A549 (cell line): ENCODE data around the gene FGR. TPM values are rescaled to one million over a fixed set of nuclear protein-coding genes. Genes with fewer than 3 reads are reported as not detected.

ENCODE experiments used
- ATAC-seq, 2 experiments: fragments of 200-7000 bp in 1 of 2; fragments of >200 bp in 1 of 2; cut with Nextera tagmentation in 1 of 2; cut with Tn5 transposase in 1 of 2; 3 replicates each; pipeline versions ENCODE4 v1.8.0 to v1.9.1; 2018 to 2020; ENCODE audit warnings: mild to moderate bottlenecking in 1 of 2, moderate library complexity in 1 of 2
- CTCF ChIA-PET: fragments of 300-600 bp; sonication (Branson Sonifier 250); formaldehyde crosslinking; extraction: SDS; loops from one replicate; lab custom pipeline; 2021; ENCODE audit warnings: antibody characterized with exemption, inconsistent platforms; lab: Yijun Ruan, JAX
- POLR2A ChIA-PET: fragments of 350-600 bp; formaldehyde crosslinking; extraction: SDS; loops from one replicate; lab custom pipeline; 2021; ENCODE audit warnings: antibody characterized with exemption, inconsistent platforms; lab: Yijun Ruan, JAX
- DNase-seq, 2 experiments: peaks; one replicate each; pipeline versions ENCODE4 v3.0.0 to v3.0.0-alpha.2; 2011 to 2016; ENCODE audit warnings: low read depth in 1 of 2, low spot score in 1 of 2
- FAIRE-seq: peaks from 2 replicates; lab custom pipeline; 2011; peaks lifted over from hg19 to GRCh38; lab: Jason Lieb, UNC
- H3K27ac ChIP-seq, 2 experiments: fragments of >200 bp; sonication (Bioruptor Twin); formaldehyde crosslinking; 3 replicates each; pipeline ENCODE4 v1.5.1; 2016 to 2017
- H3K4me1 ChIP-seq: fragments of >200 bp; sonication (Bioruptor Twin); formaldehyde crosslinking; 3 replicates; pipeline ENCODE4 v1.6.1; 2016
- H3K4me2 ChIP-seq: fragments of >200 bp; sonication (Bioruptor Twin); formaldehyde crosslinking; 3 replicates; pipeline ENCODE4 v1.6.1; 2016
- H3K4me3 ChIP-seq: fragments of >200 bp; sonication (Bioruptor Twin); formaldehyde crosslinking; 3 replicates; pipeline ENCODE4 v1.5.1; 2016
- H3K9me3 ChIP-seq: fragments of >200 bp; sonication (Bioruptor Twin); formaldehyde crosslinking; 3 replicates; pipeline ENCODE4 v1.6.1; 2016
- CHD2 ChIP-seq: fragments of 150-350 bp; IDR thresholded peaks from 2 replicates; pipeline ENCODE4 v1.6.1; 2014; ENCODE audit warnings: low read length; ENCODE audit not compliant: partially characterized antibody
- GATA3 ChIP-seq: IDR thresholded peaks from 2 replicates; pipeline ENCODE4 v1.6.1; 2012; ENCODE audit warnings: borderline replicate concordance
- HEYL ChIP-seq: fragments of 250-450 bp; sonication (Bioruptor Pico); IDR thresholded peaks from 2 replicates; pipeline ENCODE4 v1.8.0; 2021; ENCODE audit warnings: mild to moderate bottlenecking, moderate library complexity
- HOXA7 ChIP-seq: fragments of 250-450 bp; sonication (Bioruptor Pico); IDR thresholded peaks from 2 replicates; pipeline ENCODE4 v1.5.0; 2020; ENCODE audit warnings: mild to moderate bottlenecking, moderate library complexity
- KDM1A ChIP-seq: fragments of 200-600 bp; sonication (generic); IDR thresholded peaks from 2 replicates; pipeline ENCODE4 v1.6.1; 2016; ENCODE audit warnings: low read depth, mild to moderate bottlenecking
- MYC ChIP-seq: IDR thresholded peaks from 2 replicates; pipeline ENCODE4 v1.6.1; 2012; ENCODE audit warnings: mild to moderate bottlenecking, inconsistent platforms, low read length, improper control_type of control experiment, borderline replicate concordance
- NFE2L2 ChIP-seq: fragments of 150-350 bp; conservative IDR thresholded peaks from 2 replicates; pipeline ENCODE4 v1.6.1; 2014; ENCODE audit warnings: low read length
- NPAS2 ChIP-seq: fragments of 250-450 bp; sonication (Bioruptor Pico); IDR thresholded peaks from 2 replicates; pipeline ENCODE4 v1.8.0; 2022; ENCODE audit warnings: mild to moderate bottlenecking, moderate library complexity, borderline replicate concordance
- PHF8 ChIP-seq: fragments of 200-600 bp; sonication (generic); IDR thresholded peaks from 2 replicates; pipeline ENCODE4 v1.6.1; 2016; ENCODE audit warnings: low read depth, mild to moderate bottlenecking, antibody characterized with exemption, moderate library complexity, borderline replicate concordance
- RCOR1 ChIP-seq: fragments of 150-350 bp; IDR thresholded peaks from 2 replicates; pipeline ENCODE4 v1.6.1; 2014; ENCODE audit warnings: antibody characterized with exemption, low read length, low read depth
- RFX5 ChIP-seq: fragments of 450-650 bp; IDR thresholded peaks from 2 replicates; pipeline ENCODE4 v1.7.1; 2014; ENCODE audit warnings: antibody characterized with exemption, mild to moderate bottlenecking, moderate library complexity
- TP53 ChIP-seq: fragments of 250-450 bp; sonication (Bioruptor Pico); IDR thresholded peaks from 2 replicates; pipeline ENCODE4 v1.5.0; 2021; ENCODE audit warnings: mild to moderate bottlenecking, moderate library complexity
- ZC3H11A ChIP-seq: fragments of 450-650 bp; IDR thresholded peaks from 2 replicates; pipeline ENCODE4 v1.6.1; 2014; ENCODE audit warnings: antibody characterized with exemption, mild to moderate bottlenecking
- ZFP36 ChIP-seq: fragments of 450-650 bp; IDR thresholded peaks from 2 replicates; pipeline ENCODE4 v1.6.1; 2014; ENCODE audit warnings: borderline replicate concordance; ENCODE audit not compliant: partially characterized antibody
- ZSCAN20 ChIP-seq: fragments of 250-450 bp; sonication (Bioruptor Pico); IDR thresholded peaks from 2 replicates; pipeline ENCODE4 v1.8.0; 2022; ENCODE audit warnings: mild to moderate bottlenecking, moderate library complexity
- WGBS: methylation state at CpG from one replicate; pipeline ENCODE4 v1.1.6; 2017; ENCODE audit errors: missing lambda C conversion rate; 5-methylcytosine and 5-hydroxymethylcytosine counted together
- polyA minus RNA-seq: library from RNA; depleted of rRNA, polyadenylated mRNA; stranded (reverse); fragments of >200 nt; gene quantifications from 2 replicates; pipeline ENCODE4 v1.2.3, GENCODE V29; 2011; rRNA and poly(A)+ RNA removed
- polyA plus RNA-seq, 4 experiments: library from polyadenylated mRNA; depleted of rRNA in 3 of 4; stranded (reverse); fragments of >200 nt; fragmentation: RNase III in 1 of 4; extraction: RNeasy Plus Mini Kit Qiagen cat#74134 plus additional on column Dnase treatment in 1 of 4; gene quantifications; 2 replicates in 3 of 4; 3 replicates in 1 of 4; pipeline ENCODE4 v1.2.3, GENCODE V29; 2011 to 2017
- TF ChIP-seq, protein P1 (sequence below): fragments of 150-350 bp; IDR thresholded peaks from 2 replicates; pipeline ENCODE4 v1.6.1; 2014; ENCODE audit warnings: low read depth, mild to moderate bottlenecking, low read length
- TF ChIP-seq, protein P2 (sequence below): fragments of 250-450 bp; sonication (Bioruptor Pico); IDR thresholded peaks from 2 replicates; pipeline ENCODE4 v1.5.0; 2020; ENCODE audit warnings: low read depth, mild to moderate bottlenecking, moderate library complexity
- TF ChIP-seq, protein P3 (sequence below): IDR thresholded peaks from 2 replicates; pipeline ENCODE4 v1.6.1; 2012
- TF ChIP-seq, protein P4 (sequence below): fragments of >200 bp; sonication (Bioruptor Twin); formaldehyde crosslinking; IDR thresholded peaks from 2 replicates; pipeline ENCODE4 v1.6.1; 2016
- TF ChIP-seq, protein P5 (sequence below): fragments of >200 bp; sonication (Bioruptor Twin); formaldehyde crosslinking; IDR thresholded peaks from 3 replicates; pipeline ENCODE4 v1.5.1; 2016
- TF ChIP-seq, protein P6 (sequence below): fragments of >200 bp; sonication (Bioruptor Twin); formaldehyde crosslinking; IDR thresholded peaks from 3 replicates; pipeline ENCODE4 v1.6.1; 2016

Gene FGR
- polyA plus RNA-seq (2011; rRNA removed) (not detected in 2 replicates), polyA plus RNA-seq (2017; fragmentation: RNase III; extraction: RNeasy Plus Mini Kit Qiagen cat#74134 plus additional on column Dnase treatment) (not detected in 3 replicates), polyA minus RNA-seq (not detected in 2 replicates)
- not detected in 2 replicates for polyA plus RNA-seq (2012; cell fraction: cytosol; rRNA removed)
- not detected in 2 replicates for polyA plus RNA-seq (2012; cell fraction: nucleus; rRNA removed)

DNA sequence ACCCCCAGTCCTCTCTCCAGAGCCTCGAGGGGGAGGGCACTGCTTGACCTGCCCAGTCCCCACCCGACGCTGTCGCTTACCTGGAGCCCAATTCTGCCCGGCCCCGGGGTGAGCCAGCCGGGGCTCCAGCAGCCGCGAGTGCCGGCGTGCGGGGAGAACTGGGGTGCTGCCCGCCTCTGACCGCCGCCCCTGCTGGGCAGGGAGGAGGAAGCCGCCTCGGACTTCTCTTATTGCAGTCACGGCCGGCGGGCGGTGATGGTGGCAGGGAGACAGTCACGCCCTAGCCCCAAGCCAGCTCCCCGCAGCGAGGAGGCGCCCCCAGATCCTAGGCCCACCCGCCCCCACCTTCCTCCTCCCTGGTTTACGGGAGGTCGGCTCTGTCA lies at the start of gene FGR:
TSS of gene FGR (minus strand) at position 201 of the 383 bp plus-strand sequence. CDS start 11,269 bp downstream, outside the sequence.
- Histone ChIP-seq H3K4me1 (no peaks in the 10 kb centered on the region), H3K27ac (no peak within 1 kb of the TSS), H3K4me3 (no peak within 1 kb of the TSS), H3K9me3 (no peaks in the 10 kb centered on the region), H3K4me2 (no peak within 1 kb of the TSS)
- ATAC-seq (no peak), FAIRE-seq (no peak), DNase-seq (no peak)
- CTCF ChIA-PET = no interaction called here
- 100% methylated on average over 2 of the region's 28 CpGs for WGBS
- TF ChIP-seq RFX5 = no peak
- no peak for TF ChIP-seq HOXA7
- no peak for TF ChIP-seq NFE2L2
- TF ChIP-seq ZC3H11A = no peak
- no peak for TF ChIP-seq PHF8
- TF ChIP-seq KDM1A = no peak
- no peak for TF ChIP-seq CHD2
- TF ChIP-seq, protein P1, sequence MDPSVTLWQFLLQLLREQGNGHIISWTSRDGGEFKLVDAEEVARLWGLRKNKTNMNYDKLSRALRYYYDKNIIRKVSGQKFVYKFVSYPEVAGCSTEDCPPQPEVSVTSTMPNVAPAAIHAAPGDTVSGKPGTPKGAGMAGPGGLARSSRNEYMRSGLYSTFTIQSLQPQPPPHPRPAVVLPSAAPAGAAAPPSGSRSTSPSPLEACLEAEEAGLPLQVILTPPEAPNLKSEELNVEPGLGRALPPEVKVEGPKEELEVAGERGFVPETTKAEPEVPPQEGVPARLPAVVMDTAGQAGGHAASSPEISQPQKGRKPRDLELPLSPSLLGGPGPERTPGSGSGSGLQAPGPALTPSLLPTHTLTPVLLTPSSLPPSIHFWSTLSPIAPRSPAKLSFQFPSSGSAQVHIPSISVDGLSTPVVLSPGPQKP = no peak
- POLR2A ChIA-PET = no interaction called here

DNA sequence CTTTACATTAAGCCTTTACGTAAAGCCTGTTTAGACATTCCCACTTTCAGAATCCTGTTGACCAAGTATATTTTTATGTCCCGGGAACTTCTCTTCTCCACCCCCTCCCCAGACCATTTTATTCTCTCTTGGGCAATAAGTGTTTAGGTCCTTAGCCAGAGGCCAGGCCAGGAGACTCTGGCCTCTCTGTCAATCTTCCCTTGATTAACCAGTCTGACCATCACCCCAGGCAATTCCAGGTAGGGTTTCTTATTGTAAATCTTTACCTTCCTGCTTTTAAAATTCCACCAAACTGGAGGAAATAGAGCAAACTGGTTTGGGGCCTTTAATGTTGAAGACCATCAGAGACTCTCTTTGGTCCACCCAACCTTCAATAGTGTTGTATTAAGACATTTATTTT lies 49.2 kb upstream of the FGR start:
- no peak for DNase-seq
- ChIA-PET CTCF (no interaction called here), POLR2A (no interaction called here)
- H3K27ac ChIP-seq = no peak overlapping the region
- H3K4me1 ChIP-seq = no peaks in the 10 kb centered on the region
- 59% methylated on average over 2 of the region's 2 CpGs for WGBS
- no peak for TF ChIP-seq GATA3
- TF ChIP-seq, protein P2, sequence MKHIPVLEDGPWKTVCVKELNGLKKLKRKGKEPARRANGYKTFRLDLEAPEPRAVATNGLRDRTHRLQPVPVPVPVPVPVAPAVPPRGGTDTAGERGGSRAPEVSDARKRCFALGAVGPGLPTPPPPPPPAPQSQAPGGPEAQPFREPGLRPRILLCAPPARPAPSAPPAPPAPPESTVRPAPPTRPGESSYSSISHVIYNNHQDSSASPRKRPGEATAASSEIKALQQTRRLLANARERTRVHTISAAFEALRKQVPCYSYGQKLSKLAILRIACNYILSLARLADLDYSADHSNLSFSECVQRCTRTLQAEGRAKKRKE (CRISPR knock-in tag) = no peak
- TF ChIP-seq ZSCAN20 (CRISPR knock-in tag) = no peak
- TF ChIP-seq ZFP36 = no peak
- no peak for TF ChIP-seq TP53
- TF ChIP-seq, protein P3, sequence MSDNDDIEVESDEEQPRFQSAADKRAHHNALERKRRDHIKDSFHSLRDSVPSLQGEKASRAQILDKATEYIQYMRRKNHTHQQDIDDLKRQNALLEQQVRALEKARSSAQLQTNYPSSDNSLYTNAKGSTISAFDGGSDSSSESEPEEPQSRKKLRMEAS = no peak
- TF ChIP-seq, protein P4, sequence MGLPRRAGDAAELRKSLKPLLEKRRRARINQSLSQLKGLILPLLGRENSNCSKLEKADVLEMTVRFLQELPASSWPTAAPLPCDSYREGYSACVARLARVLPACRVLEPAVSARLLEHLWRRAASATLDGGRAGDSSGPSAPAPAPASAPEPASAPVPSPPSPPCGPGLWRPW = no peak
- no peak for TF ChIP-seq HOXA7
- TF ChIP-seq, protein P5, sequence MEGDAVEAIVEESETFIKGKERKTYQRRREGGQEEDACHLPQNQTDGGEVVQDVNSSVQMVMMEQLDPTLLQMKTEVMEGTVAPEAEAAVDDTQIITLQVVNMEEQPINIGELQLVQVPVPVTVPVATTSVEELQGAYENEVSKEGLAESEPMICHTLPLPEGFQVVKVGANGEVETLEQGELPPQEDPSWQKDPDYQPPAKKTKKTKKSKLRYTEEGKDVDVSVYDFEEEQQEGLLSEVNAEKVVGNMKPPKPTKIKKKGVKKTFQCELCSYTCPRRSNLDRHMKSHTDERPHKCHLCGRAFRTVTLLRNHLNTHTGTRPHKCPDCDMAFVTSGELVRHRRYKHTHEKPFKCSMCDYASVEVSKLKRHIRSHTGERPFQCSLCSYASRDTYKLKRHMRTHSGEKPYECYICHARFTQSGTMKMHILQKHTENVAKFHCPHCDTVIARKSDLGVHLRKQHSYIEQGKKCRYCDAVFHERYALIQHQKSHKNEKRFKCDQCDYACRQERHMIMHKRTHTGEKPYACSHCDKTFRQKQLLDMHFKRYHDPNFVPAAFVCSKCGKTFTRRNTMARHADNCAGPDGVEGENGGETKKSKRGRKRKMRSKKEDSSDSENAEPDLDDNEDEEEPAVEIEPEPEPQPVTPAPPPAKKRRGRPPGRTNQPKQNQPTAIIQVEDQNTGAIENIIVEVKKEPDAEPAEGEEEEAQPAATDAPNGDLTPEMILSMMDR = no peak
- TF ChIP-seq, protein P6, sequence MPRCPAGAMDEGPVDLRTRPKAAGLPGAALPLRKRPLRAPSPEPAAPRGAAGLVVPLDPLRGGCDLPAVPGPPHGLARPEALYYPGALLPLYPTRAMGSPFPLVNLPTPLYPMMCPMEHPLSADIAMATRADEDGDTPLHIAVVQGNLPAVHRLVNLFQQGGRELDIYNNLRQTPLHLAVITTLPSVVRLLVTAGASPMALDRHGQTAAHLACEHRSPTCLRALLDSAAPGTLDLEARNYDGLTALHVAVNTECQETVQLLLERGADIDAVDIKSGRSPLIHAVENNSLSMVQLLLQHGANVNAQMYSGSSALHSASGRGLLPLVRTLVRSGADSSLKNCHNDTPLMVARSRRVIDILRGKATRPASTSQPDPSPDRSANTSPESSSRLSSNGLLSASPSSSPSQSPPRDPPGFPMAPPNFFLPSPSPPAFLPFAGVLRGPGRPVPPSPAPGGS = no peak
- TF ChIP-seq HEYL = no peak
- TF ChIP-seq NPAS2 = no peak
- TF ChIP-seq RCOR1 = no peak
- no peak for TF ChIP-seq RFX5
- TF ChIP-seq MYC = no peak
- no peak for ATAC-seq
- H3K9me3 ChIP-seq = peaks cover 23% of the 10 kb centered on the region
- no peak overlapping the region for H3K4me3 ChIP-seq
- no peak overlapping the region for H3K4me2 ChIP-seq
- FAIRE-seq = no peak
